Stimulated activated CD4-positive, alpha-beta T cell treated with anti-CD3 and anti-CD28 coated beads, Interleukin-15, amount 100 ng/mL, for 24 hours (primary cell): ENCODE measurements around the gene OR10AD1.

Experiments
- DNase-seq: peaks from one replicate; pipeline ENCODE4 v3.0.0-alpha.2; 2020

Gene OR10AD1

DNA sequence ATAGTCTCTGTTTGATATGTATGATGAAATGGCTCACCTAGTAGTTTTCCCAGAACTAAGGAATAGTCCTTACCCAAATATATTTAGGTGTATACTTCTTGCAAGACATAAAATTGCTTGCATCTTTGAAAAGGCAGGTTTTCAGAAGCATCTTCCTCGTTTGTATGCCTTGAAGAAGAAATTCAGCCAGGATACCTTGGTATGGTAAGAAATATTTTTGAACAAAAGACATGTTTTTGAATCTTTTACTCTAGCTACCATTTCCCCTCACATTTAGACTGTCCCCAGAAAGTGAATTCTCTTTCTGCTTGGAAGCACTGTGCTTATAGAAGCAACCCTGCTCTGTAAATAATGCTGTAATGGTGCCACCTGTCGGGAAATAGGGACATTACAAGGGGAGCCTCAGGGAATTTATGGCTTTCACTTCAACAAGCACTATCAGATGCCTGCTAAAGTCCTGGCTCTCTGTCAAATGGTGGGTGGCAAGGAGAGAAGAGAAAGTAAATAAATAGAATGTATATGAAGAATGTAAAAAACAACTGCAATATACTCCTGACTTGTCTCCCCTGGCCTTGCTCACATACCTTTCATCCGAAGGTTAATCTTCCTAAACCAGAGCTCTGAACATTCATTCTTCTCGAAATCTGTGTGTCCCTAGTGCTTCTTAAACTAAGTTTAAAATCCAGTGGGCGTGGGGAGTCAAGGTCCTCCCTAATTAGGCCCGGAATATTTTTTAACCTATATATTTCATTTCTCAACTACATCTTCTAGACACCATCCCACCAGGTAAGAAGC, 13.6 kb downstream of the OR10AD1 start:
- peak; percentile 78 for DNase-seq

DNA sequence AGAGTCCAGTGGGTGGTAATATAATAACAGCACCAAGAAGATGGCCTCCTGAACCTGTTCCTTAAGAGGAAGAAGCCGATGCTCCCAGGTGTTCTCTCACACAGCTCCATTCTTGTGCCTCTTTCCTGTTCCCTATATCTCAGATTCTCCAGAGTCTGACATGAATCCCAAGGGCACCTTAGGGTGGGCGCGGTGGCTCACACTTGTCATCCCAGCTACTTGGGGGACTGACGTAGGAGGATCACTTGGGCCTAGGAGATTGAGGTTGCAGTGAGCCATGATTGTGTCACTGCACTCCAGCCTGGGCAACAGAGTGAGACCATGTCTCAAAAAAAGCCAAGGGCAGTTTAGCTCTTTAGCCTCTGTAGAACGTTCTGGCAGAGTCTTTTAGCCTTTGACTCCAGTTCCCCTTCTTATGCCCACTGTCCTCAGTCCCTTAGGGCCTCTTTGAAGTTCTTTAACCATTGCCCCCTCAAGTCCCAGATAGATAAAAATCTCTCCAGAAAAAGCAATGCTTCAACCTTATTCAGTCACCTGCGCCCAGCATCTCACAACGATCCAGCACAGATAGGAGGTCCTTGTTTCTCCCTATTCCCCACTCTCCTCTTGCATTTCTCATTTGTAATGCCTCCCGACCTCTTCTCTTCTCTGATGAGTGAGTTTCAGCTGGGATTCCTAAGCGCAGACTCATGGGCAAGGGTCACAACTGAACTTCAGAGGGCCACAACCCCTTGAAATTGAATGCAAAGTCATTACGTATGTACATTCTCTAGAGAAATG, 15.0 kb downstream of the OR10AD1 start:
- no peak for DNase-seq

DNA sequence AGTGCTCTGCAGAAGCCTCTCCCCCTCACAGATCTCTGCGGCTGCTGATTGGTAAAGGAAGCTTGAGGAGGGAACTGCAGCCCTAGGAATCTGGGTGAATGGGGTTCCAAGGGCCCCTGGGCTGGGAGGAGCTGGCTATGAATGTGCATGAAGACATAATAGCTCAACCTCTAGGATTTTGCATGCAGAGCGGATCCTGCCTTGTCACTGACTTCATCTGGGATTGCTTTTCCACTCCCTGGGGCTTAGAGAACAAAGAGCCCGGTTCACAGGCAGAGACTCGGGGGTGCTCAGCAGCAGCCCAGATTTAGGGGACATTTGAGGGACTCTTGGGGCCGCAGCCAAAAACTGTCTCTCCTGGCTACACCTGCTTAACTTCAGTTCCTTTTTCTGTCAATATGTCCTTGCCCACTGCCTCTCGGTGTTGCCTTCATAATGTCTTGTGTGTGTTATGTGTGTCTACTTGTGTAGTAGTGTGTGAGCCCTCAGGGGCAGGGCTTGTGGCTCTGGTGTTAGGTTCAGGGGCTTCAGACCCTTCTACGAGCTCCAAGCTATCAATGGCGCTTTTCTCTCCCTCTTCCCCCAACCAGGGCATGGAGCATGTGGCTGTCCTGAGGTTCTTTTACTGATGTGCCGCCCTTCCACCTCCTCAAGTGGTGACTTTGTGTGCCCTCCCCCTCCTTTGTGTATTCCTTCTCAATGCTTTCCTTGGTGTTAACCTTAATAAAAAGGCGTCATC, 17.7 kb downstream of the OR10AD1 start:
- DNase-seq, result no peak

DNA sequence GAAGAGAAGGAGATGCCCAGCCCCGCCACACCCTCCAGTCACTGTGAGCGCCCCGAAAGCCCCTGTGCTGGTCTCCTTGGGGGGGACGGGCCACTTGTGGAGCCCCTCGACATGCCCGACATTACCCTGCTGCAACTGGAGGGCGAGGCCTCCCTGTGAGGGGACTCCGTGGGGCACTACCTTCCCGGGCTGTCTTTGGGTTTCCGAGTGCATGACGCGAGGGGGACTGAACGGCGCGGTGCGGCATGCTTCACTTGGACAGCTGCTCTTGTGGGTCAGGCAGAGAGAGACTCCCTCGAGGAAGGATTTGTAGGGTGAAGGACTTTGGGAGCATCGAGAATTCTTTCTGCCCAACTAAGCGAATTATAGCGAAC, 18.6 kb downstream of the OR10AD1 start:
- no peak for DNase-seq

DNA sequence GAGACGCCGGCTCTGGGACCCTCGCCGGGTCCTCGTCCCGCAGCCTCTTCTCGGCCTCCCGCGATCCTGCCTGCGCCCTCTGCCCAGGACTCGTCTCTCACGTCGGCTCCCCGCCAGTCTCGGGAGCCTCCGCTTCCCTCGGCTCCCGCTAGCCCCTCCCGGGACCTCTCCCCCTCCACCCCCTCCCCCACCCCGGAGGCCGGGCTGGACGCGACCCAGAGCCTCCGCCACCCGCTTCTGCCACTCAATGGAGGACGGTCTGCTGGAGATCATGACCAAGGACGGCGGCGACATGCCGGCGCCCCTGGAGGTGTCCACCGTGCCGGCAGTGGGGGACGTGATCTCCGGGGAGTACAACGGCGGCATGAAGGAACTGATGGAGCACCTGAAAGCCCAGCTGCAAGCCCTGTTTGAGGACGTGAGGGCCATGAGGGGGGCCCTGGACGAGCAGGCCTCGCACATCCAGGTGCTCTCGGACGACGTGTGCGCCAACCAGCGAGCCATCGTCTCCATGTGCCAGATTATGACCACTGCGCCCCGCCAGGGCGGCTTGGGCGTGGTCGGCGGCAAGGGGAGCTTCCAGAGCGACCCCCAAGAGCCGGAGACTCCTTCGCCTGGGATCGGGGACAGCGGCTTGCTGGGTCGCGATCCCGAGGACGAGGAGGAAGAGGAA, 19.1 kb downstream of the OR10AD1 start:
- peak; percentile 35 for DNase-seq

DNA sequence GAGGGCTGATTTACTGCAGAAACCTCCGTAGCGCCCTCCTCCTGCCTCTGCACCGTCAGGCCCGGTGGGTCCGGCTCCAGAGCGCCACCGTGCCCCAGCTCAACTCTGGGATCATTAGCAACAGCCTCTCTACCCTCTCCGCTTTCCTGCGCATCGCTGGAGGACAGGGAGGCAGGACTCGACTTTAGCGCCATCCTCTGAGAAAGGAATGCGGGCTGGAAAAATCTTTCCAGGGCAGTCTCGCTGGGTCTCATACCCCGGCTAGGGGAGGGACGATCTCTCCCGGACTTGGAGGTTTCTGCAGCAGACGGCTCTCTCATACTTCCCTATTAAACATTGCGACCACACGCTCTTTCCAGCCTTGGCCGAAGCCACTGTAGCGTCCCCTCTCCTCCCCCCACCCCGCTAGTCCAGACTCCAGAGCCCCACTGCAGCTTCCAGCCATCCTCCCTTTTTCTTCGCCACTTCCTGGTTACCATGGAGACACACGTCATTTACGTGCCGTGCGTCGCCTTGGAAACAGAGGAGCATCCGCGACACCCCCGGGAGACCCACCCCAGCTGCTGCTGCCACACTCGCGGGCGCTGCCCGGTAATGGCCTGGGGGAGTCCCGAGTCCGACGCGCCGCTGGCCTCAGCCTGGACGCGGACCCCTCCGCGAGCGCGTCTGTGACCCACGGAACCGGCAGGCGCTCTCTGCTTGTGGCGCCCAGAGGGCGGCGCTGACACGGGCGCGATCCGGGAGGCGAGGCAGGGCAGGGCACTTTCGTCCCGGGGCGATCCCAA, 19.8 kb downstream of the OR10AD1 start, which contains the start of gene CCDC184:
Gene CCDC184 (plus strand): TSS at position 554 of the 785 bp plus-strand sequence. CDS start 479 bp downstream, outside the sequence.
- DNase-seq, result peak; percentile 77

DNA sequence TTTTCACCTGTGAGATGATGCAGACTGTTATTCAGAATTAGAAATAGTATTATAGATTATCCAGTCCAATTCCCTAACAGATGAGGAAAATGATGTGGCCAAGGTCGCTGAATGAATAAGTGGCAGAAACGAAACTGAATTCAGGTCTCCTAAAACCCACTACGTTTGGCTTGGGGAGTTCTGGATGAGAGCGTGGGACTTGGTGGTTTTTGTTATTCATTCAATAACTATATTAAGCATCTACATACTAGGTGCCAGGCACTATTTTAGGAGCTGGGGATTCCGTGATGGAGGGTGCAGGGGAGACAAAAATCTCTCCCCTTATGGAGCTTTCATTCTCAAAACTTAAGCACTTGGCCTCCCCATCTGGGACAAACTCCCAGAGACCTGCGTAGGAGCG, 20.5 kb downstream of the OR10AD1 start:
- DNase-seq, result peak; percentile 6

DNA sequence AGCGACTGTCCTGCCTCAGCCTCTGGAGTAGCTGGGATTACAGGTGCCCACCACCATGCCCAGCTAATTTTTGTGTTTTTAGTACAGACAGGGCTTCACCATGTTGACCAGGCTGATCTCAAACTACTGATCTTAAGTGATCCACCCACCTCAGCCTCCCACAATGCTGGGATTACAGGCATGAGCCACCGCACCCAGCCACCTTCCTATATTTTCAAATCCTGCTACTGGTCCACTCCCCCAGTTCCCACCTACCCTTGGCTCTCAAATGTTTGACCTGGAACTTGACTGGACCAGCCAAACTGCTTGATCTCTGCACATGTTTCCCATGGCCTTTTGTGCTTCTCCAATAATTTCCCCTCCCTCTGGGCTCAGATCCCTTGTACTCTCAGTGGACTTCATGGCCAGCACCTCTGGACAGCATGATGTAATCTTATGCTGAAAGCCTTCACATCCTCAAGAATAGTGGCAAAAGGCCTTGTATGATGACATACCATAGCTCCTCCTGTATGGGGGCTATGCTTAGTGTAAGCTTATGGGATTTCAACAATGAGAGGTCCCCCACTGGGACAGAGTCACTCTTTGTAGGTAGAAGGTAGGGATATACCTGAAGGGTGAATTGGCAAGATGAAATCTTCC, 22.1 kb downstream of the OR10AD1 start:
- DNase-seq, result no peak

DNA sequence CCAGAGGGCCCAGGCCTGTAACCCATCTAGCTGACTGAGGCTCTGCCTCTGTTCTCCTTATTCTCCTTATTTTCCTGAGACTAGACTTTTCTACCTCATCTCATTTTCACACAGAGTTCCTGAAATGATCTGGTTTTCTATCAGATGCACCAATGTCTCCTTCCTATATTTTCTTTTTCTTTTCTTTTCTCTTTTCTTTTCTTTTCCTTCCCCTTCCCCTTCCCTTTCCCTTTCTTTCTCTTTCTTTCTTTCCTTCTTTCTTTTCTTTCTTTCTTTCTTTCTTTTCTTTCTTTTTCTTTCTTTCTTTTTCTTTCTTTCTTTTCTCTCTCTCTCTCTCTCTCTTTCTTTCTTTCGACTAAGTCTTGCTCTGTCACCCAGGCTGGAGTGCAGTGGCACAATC, 22.7 kb downstream of the OR10AD1 start:
- no peak for DNase-seq

DNA sequence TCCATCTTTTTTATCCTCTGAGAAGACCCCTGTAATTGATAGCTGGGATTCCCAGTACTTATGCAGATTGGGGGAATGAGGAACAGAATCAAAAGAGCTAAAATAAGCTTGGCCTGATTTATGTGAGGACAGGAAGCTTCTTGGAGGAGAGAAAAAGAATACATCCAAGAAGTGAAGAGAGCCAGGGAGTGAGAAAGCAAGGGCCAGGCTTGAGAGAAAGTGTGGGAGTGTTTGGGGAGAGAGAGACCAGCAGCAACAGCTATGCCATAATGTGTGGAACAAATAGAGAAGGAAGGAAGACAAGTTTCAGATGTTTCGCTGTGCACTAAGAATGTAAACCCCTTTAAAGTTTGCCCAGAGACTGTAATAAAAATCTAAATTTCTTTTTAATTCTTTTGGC, 23.6 kb downstream of the OR10AD1 start:
- DNase-seq, result no peak

DNA sequence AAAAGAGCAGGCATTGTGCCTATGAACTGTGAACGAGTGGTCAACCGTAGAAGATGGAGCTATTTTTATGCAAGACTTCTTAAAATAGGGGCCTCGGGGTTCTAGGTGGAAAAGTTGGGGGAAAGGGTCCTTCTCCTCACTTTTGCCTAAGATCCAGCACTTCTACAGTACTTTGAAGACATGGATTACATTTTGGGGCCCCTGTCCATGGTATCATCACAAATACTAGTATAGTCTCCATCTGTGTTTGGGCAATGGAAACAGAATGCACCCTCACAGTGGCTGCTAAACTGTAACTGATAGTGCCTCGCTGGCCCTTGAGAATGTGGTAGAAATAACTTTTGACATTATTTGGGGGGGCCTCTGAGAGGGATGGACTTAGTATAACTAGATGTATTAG, 25.1 kb downstream of the OR10AD1 start:
- DNase-seq, result no peak

DNA sequence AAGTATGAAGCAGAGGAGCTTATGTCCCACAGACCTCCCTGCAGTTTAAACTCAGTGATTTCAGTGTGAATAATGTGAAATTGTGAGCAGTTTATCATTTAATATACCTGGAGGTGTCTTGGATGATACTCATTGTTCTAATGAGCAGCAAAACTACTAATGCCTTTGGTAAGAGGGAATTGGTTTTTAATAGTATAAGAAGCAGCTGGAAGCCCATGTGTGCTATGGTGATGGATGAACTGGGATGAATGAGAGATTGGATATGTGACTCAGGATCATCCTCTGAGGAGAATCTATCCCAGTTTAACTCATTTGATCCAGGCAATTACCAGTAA, 26.7 kb downstream of the OR10AD1 start:
- DNase-seq, result no peak

DNA sequence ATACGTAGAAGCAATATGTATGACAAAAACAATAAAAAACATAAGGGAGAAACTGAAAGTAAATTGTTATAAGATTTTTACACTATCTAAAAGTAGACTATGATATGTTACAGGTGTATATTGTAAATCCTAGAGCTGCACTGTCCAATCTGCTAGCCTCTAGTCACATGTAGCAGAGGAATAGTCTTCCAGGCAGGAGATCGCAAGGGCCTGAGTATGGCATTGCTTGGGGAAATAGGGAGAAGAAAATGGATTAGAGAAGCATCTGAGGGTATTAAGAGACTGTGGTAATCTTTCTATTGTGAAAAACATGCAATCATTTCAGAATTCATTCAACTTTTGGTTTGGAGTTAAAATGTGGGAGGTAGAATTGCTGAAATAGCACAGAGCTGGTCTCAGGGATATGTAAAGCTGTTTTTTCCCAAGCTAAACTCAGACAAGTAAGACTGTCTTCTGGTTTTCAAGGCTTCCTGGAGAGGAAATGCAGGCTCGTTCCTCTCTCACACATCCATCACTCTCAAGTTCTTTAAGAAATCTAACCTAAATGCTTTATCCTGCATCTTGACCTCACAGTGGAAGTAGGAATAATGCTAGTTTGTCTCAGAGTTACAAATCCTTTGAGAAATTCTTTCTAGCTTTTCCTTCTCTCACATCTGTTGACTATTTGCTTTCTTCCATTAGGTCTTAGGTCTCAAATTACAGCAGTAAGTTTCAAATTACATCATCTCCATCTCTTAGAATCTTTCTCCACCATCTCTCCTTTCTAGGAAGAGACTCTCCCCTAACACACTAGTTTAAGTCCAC, 27.3 kb downstream of the OR10AD1 start:
- no peak for DNase-seq

DNA sequence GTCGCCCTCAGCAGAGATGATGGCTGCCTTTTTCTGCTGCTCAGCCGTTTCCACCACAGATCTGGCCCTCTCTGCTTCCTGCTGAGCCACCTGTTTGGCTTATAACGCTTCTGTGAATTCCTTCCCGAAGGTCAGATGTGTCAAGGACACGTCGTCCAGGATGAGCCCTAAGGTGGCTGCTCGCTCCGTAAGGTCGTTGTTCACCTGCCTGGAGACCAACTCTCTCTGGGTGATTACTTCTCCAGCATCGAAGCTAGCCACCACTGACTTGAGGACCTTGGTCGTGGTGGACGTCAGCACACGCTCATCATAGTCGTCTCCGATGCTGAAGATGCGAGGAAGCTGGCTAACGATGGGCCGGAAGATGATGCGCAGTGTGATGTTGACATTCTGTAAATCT, 34.1 kb downstream of the OR10AD1 start:
- DNase-seq, result no peak

DNA sequence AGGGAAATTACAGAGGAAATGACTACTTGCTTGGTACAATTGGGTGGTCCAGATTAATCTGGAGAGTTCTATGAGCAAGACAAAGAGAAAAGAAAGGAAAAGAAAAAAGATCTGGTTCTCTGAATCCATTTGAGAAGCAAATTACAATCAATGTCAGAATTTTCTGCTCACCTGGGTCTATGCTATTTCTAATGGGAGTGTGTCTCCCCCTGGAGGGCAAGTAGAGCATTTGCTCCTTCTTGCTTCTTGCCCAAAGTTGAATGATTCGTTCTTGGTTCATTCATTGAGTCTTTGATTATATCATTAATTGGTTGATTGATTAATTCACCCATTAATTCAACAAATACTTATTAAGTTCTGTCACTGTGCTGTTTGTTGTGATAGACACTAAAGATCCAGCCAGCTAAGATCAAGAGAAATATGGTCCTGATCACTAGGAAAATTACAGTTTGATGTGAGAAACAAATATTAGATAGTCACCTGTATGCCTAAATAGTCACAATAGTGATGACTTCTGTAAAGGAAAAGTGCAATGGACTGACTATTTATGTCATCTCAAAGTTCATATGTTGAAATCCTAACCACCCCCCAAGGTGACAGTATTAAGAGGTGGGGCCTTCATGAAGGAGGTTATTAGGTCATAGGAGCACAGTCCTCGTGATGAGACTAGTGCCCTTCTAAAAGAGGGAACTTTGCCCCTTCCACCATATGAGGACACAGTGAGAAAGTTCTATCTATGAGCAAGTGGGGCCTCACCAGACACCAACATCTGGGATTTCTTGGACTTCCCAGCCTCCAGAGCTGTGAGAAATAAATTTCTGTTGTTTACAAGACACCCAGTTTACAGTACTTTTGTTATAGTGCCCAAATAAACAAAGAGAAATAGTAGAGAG, 37.8 kb downstream of the OR10AD1 start:
- DNase-seq, result peak; percentile 50

DNA sequence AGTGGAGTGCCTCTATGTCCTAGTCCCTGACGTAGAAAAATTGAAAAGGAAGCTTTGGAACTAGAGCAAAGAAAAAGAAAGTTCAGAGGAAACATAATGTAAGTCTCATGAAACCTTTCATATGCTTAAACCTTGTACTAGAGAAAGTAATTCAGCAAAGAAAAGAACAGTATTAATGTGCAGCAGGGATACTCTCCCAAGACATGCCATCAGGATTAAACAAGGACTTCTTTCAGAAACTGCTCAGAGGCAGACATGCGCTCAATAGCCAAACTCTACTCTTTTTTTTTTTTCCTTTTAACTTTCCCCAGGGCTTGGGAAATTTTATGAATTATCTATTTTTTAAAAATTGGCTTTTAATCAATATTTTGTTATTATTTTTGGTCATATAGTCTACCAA, 38.6 kb downstream of the OR10AD1 start:
- DNase-seq, result no peak

DNA sequence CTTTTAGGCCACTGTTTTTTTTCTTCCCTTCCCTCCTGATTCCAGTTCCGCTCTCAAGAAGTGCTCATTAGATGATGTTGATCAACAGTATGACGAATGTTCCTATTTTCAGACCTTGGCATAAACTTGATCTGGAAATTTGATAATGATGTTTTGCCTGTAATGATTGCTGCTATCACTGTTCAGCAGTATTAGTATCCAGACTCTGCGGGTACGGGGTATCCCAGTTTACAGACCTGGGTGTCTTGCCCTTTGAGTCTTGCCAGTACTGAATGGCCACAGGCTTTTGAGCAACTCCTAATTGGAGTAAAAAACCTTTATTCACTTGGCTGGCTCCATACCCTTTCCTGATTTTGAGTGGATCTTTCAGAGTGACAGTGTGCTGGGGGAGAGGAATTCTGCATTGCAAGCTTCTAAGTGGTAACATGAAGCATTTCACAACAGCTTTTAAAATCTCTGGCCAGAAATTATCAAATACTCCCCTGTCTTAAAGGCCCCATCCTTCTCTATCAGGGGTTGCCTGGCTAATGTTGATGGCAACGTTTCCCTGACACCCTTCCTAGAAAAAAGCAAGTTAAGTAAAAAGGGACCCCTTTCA, 39.8 kb downstream of the OR10AD1 start:
- no peak for DNase-seq

DNA sequence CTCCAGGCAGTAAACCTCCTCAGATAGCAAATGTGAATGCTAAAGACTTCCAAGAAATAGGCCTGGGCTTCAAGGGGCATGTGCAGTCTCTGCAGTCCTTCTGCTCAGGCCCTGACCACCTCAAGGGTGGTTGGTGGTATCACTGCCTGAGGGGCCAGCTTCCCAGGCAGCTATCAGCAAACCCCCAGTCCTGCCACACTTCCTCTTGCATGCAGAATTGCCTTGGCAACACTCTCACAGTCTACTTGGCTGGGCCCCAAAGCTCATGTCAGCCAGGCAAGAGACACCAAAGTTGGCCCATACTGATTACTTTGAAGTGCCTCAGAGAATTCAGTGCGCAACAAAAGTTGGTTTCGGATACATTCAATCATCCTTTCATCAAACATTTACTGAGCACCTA, 42.3 kb downstream of the OR10AD1 start:
- no peak for DNase-seq

DNA sequence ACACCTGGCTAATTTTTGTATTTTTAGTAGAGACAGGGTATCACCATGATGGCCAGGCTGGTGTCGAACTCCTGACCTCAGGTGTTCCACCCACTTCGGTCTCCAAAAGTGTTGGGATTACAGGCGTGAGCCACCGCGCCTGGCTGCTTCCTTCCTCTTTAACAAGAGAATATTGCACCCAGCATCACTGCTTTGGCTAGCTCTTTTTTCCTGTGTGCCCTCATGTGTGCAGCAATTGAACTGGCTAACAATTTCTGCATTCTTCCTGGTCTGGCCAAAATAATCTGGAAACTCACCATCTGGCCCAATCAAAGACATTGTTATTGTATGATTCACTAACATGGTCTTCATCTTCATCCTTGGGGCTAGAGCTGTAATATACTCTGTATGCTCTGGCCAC, 43.0 kb downstream of the OR10AD1 start:
- DNase-seq, result no peak
